Stimulated activated CD8-positive, alpha-beta memory T cell treated with anti-CD3 and anti-CD28 coated beads, Interleukin-12 subunit alpha, Interleukin-12 subunit beta, amount 100 ng/mL, for 1 hour (primary cell): Measurements from ENCODE around the gene DTNA.
"Not testable (repeated sequence)": the region's sequence is repeated elsewhere in the genome, so short reads cannot be mapped to it uniquely, and the experiment has no call there.

Experiments used
- DNase-seq: peaks from one replicate; pipeline ENCODE4 v3.0.0-alpha.2; 2020; ENCODE audit warnings: low read depth

The DTNA gene

DNA sequence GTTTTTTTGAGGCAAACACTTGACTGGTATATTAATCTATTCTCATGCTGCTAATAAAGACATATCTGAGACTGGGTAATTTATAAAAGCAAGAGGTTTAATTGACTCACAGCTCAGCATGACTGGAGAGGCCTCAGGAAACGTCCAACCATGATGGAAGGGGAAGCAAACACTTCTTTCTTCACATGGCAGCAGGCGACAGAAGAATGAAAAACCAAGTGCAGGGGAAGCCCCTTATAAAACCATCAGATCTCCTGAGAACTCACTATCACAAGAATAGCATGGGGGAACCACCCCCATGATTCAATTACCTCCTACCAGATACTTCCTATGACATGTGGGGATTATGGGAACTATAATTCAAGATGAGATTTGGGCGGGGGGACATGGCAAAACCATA is 194.9 kb downstream of the DTNA start:
- DNase-seq: no peak

DNA sequence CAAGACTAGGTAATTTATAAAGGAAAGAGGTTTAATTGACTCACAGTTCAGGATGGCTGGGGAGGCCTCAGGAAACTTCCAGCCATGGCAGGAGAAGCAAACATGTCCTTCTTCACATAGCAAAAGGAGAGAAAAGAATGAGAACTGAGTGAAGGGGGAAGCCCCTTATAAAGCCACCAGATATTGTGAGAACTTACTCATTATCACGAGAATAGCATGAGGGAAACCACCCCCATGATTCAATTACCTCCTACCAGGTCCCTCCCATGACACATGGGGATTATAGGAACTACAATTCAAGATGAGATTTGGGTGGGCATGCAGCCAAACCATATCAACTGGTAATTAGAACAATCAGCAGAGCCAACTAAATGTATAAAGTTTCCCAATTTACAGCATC is 196.9 kb downstream of the DTNA start:
- DNase-seq: not testable (repeated sequence)

DNA sequence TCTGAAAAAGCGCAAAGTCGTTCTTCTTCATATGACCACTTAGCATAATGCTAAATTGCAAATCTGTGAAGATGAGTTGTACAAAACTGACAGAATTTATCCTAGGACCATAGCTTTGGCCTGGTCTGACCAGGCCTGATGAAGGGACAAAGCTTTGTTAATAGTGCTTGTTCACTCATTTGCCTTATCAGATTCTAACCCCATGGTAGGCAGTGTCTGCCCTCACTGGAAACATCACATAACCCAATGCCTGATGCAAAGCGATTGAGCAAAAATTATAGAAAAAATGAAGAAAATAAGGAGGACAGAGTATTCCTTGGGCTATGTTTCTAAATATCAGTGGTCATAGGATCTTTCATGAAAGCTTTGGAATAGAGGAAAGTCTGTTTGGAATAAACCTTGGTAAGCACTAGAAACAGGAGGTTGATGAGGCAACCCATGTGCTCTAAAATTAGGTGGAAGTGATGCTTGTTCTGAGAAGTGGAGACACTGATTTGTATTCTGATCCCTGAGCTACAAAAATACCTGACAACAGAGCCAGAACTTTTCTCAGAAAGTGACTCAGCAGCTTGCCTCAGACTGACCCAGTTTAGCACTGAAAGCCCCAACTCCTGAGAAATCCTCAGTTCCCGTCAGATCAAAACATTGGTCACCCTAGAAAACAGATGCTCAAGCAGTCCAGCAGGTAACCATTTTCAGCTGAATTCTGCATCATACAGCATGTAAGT is 199.7 kb downstream of the DTNA start:
- DNase-seq: no peak

DNA sequence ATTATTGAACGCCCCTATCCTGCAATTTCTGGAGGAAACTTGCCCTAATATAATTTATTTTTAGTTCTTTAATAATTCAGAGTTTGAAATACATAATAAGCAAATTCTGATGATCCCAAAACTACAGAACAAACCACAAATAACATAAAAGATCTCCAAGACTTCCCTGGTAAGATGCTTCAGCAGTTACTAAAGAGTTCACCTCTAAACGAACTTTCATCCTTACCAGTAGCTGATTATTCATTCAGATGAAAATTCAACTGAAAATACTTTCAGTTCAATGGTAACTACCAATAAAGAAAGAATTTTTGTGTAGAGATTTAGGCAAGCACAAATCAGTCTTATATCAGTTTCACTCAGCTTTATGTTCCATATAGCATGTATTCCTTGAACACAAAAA is 201.0 kb downstream of the DTNA start:
- DNase-seq: no peak

DNA sequence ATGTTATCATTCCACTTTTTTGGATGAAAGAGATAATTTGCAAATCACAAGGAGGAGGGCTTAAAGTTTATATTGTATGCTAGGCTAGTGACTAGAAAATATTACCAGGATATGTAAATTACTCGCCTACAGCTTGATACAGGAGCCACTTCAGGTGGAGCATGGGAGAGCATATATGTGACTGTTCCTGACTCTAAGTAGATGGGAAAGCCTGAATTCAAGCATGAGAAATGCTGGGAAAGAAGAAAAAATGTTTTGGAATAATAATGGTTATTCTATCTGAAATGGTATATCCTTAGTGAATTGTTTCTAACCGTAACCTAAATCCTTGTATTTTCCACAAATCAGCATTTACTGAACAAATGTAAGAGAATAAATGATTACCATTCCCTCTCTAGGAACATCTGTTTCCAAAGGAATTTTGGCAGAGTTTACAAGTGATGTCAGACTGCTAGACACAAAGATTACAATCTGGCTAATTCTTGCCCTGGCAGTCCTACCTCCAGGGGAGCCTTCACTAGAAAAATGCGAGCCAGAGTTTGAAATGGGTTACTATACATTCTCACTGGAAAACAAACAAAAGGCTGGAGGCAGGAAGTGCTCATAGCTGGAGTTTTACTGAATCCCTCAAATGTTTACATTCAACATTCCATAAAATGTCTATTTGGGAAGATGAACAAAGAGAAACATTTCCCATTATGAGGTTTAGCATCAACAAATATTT is 201.7 kb downstream of the DTNA start:
- no peak for DNase-seq

DNA sequence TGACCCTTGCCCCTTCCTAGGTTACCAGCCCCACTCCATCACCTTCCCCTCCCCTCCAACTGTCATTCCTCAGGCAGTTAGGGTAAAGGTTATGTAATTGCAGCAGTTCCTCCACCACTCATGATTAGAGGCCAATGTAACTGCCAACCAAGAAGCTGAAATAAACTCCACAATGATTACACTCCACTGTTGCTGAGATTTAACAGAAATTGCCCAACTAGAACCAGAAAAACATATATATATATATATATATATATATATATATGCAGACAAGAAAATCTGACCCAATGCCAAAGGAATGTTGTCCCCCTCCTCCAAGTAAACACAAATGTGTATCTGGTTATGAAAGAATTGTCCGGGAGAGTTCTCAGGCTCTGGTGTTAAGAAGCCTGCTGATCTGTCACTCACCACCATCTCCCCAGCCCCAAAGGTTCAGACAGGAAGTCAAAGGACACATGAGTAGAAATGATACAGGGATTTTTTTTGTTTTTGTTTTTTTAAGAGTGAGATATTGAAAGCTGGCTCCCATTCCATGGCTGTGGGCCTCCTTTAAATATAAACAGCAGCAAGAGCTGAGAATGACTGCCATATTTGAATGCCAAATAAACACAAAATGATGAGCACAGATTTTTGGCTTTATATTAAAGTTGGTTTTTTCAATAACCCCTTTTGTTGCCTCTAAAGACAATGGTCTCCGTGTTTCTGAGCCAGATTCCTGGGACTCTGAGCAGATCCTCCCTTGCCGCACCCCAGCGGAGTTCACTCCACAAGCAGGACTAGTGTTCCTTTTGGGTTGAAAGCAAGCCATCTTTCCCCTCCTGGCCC is 204.0 kb downstream of the DTNA start:
- no peak for DNase-seq

DNA sequence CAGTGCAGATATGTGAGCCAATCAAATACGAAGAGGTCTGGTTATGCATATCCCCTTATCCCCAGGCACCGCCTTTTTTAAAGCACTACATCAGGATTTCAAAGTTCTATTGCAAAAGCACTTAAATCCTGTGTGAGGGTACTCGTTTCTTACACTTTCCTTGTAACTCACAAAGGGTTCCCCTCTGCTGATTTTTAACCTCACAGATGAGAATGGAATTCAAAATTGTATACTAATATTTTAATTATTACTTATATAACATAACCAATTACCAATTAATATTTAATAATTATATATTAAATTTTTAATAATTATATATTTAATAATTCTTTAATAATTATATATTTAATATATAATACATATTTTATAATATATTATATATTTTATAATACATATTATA is 204.9 kb downstream of the DTNA start:
- DNase-seq: no peak

DNA sequence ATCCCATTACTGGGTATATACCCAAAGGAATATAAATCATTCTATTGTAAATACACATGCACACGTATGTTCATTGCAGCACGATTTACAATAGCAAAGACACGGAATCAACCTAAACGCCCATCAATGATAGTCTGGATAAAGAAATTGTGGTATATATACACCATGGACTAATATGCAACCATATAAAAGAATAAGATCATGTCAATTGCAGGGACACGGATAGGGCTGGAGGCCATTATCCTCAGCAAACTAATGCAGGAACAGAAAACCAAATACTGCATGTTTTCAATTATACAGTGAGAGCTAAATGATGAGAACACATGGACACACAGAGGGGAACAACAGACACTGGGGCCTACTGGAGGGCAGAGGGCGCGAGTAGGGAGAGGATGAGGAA is 206.4 kb downstream of the DTNA start:
- DNase-seq: not testable (repeated sequence)

DNA sequence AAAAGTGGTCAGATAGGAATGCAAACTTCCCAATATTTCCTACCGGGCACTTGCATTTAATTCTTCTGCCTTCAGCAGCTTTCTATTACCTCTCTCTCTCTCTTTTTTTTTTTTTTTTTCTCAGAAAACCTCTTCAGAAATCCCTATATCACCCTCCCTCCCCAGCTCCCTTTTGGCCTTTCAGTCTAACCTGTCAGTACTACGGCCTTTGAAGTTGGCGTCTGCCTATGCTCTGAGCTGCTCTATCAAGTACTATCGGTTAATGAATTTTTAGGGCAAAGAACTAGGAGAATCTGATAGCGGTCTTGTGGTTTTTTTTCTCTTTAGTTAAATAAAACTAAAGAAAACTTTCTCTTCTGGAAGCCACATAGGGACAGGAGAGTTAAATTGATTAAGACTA is 208.8 kb downstream of the DTNA start:
- DNase-seq: no peak

DNA sequence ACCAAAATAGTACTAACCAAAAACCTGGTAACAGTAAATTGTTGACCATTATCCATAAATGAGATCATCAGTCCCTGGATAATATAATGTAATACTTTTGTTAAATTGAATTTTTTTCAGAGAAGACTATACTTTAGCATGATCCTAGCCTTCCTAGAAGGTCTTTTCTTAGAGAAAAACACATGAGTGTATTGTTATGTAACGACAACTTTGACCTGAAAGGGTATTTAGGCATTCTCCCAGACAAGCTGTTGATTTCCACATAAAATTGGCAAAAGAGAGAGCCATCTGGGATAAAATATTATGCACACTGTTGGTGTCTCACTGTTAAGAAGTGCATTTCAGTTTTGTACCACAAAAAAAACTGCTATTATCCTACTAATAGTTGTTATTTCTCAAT is 211.1 kb downstream of the DTNA start:
- no peak for DNase-seq

DNA sequence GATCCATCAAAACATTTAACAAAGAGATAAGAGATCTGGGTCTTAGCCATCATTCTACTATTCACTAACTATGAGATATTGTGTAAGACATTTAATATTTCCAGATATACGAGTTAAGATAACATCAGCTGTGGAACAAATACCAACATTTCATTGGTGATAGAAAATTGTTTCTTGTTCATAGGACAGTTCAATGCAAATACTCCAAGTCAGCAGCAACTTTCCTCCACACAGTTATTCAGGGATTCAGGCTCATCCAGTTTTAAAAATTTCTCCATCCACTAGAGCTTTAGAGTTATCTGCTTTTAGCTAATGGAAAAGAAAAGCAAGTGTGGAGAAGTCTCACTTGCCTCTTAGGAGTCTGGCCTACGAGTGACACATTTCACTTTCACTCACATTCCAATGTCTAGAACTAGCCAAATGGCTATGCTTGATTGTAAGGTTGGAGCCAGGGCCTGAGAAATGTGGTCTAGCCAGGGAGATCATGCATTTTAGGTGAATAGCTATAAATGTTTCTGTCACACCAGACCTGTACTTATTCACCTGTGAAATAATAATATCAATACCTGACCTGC is 211.8 kb downstream of the DTNA start:
- DNase-seq: no peak

DNA sequence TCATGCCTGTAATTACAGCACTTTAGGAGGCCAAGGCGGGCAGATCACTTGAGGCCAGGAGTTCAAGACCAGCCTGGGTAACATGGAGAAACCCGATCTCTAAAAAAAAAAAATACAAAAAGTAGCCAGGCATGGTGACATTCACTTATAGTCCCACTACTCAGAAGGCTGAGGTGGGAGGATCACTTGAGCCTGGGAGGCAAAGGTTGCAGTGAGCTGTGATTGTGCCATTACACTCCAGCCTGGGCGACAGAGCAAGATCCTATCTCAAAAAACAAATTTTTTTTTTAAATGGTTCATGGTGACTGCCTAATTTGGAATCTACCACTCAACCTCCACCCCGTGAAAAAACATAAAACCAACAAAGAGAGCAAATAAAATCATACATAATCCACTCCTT is 212.5 kb downstream of the DTNA start:
- not testable (repeated sequence) for DNase-seq

DNA sequence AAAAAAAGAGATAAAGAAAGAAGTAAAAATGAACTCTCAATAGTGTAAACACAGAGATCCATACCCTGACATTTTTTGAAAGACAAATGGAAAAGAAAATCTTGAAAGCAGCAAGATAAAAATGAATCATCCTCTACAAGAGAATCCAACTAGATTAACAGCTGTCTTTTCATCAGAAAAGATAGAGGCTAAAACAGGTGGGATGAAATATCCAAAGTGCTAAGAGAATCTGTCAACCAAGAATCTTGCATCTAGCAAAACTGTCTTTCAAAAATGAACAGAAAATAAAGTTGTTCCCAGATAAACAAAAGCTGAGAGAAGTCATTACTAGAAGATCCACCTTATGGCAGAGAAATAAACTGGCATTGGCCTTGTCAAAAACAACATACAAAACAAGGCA is 213.8 kb downstream of the DTNA start:
- no peak for DNase-seq

DNA sequence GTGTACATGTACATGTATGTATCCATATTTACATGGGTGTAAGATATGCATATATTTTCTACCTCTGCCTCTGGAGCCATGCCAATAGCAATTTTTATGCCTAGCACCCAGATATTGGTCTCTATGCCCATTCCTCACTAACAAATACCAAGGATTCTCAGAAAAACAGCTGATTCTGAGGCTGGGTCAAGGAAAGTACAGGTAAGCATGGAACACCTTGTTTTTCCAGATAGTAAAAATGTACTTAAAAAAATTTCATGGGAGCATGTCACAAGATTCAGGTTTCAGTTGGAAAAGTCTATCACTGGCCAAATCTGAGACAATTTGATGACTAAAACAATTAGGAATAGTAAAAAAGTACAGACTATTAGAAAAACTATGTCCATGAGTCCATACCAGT is 216.6 kb downstream of the DTNA start:
- DNase-seq: no peak

DNA sequence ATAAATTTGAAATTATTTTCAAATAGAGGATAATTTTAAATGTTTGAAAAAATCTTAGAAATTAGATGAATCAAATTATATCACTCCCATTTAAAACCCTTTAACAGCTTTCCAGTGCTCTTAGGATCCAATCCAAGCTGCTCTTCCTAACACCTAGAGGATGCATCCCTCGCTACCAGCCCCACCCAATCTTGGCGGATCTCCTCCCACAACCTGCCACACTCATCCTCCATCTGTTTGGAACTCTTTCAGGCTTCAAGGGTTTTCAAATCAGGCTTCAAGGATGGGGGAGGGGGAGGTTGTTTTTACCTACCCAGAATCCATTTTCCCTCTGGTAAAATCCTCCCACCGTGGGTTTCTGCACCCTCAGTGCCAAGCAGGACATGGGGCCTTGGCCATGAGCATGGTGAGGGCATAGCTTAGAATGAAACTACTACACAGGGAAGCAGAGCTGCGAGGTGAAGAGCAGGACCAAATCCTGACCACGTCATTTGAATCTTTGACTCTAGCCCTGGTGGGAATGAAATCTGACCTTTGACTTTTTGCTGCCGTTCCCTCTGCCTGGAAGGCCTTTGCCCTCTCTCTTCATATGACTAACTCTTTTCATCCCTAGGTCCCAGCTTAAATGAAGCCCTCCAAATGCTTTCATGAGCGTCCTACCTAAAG is 218.1 kb downstream of the DTNA start:
- no peak for DNase-seq

DNA sequence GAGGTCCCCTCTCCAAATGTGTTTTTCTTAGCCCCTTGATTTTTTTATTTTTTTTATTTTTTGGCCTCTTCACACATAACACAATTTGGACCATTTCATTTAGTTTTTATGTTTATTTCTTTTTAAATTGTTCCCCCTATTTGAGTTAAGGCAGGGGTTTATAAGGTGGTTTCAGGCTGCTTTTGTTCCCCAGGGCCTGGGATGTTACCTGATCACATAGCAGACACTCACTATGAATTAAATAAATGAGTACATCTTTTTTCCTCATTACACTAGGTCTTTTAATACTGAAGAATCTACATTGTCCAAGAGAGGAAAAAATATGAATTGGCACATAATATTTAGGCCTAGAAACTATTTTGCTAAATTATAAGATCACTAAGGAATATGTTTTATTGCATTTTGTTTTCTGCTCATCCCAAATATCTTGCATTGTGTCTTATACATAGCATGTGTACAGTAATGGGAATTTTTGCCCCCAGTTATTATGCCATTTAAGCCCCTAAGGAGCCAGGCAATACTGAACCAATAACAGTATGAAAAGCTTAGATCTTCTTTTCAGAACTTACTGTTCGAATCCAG is 218.7 kb downstream of the DTNA start:
- no peak for DNase-seq

DNA sequence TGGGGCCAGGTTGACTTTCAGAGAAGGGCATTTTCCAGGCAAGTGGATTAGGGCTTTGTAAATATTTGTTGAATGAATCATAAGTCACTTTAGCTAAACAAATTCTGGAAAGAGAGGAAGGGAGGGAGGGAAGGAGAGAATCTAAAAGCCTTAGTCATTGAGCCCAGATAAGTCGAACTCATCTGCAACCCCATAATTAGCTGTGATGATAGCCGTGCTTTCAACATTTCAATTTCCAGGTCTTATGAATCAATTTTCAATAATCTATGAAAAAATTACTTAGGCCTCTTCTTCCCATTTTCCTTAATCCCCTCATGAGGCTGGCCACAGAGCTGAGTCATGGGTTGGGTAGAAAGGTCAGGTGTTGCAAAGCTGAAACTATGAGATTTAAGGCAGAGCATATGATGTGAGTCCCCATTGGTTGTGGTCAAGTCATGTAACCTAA is 219.3 kb downstream of the DTNA start:
- DNase-seq: no peak

DNA sequence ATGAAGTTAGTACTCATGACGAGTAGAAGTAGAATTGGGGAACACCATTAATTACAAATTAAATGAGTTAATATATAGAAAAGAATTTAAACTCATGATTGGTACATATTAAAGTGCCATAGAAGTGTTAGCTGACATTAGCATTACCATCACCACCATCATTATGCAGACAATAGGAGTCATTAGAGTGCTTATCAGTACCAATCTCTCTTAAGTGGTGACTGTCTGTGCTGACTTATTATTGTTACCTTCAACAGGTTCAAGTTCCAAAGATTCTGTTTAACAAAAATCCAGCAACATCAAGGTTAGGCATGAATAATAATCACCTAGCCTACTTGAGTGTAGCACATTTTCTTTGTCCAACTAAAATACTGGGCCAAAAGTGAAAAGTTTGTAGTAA is 222.3 kb downstream of the DTNA start:
- DNase-seq: no peak

DNA sequence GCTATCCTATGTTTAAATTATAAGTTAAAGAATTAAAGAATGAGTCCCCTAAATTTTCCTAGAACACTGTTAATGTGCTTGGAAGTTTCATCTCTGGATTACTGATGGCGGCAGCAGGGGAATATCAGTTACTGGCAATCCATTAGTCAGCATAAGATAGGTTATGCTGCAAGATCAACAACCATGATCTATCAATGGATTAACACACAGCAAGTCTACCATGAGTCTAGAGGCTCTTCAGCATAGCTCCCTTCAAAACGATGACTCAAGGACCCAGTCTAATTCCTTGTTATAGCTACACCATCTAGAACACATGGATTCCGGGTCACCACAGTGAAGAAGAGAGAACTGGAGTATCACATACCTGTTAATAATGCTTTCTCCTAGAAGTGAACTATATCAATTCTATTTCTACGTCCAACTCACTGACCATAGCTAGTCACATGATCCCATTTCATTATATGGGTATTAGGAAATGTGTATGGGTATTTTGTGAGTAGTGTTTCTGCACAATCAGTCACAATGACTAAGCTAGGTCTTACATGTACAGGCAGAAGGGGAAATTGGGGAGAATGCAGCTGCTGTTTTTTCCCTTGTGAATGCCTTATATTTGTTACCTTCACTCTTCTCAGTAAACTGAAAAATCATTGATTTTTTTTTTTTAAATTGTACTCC is 222.8 kb downstream of the DTNA start:
- DNase-seq: no peak

DNA sequence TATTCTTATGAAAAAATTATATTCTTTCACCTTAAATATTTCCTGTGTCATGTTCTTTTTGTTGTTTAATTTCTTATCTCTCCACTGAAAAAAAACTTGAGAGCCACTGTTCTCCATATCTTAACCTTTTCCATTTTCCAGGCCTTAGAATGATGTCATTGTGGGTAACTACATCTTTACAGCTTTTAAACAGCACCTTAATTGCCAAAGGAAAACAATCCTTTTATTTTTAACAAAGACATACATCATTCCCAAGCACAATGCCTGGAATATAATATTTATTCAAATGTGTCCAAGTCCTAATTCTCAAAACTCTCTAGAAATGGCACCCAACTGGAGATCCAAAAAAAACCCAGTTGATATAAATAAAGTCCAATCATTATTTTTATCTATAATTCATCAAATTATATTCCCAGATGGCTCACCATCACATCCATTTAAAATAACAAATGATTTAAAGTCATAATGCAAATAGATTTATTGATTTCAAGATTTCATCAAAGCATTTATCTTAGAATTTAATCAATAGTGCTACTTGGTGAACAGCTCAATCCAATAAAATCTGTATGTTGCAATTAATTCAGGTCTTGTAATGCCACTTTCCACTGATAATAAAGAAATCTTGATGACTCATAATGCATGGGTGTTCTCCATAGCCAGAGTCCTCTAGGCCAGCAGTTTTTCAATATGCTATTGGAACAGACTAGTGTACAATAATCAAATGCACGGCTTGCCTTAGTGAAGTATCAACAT is 224.0 kb downstream of the DTNA start:
- no peak for DNase-seq
